K562 (cell line): ENCODE data around the gene FNBP1. TPM values are rescaled to one million over a fixed set of nuclear protein-coding genes. Genes with fewer than 3 reads are reported as not detected.

Source experiments
- ATAC-seq: fragments of 200-7000 bp; cut with Tn5 transposase; 3 replicates; pipeline ENCODE4 v1.9.1; 2020; ENCODE audit warnings: moderate library complexity
- BruUV-seq: library from RNA; stranded (reverse); fragments of 400-500 nt; replicated peaks from 2 replicates; lab custom pipeline; 2021; lab: Mats Ljungman, UMichigan
- CTCF ChIA-PET: fragments of 300-600 bp; formaldehyde crosslinking; extraction: SDS; loops from one replicate; lab custom pipeline; 2021; ENCODE audit warnings: low intra/inter-chr PET ratio; lab: Yijun Ruan, JAX
- POLR2A ChIA-PET: fragments of 300-600, 350-650 bp; sonication (Branson Sonifier 250); formaldehyde crosslinking; extraction: SDS; loops from one replicate; lab custom pipeline; 2021; ENCODE audit warnings: antibody characterized with exemption, inconsistent platforms; lab: Yijun Ruan, JAX
- DNase-seq, 4 experiments: peaks; one replicate each; pipeline versions ENCODE4 v3.0.0 to v3.0.0-alpha.2; 2011 to 2018; ENCODE audit warnings: low spot score in 3 of 4, mixed read lengths in 3 of 4; ENCODE audit errors: extremely low read depth in 1 of 4
- FAIRE-seq: peaks from 2 replicates; lab custom pipeline; 2011; peaks lifted over from hg19 to GRCh38; lab: Jason Lieb, UNC
- H2AFZ ChIP-seq: 2 replicates; pipeline ENCODE4 v1.6.0; 2011; ENCODE audit warnings: low read depth, low read length, control low read depth, inconsistent platforms
- H3K27ac ChIP-seq: fragments of 200-600 bp; 3 replicates; pipeline ENCODE4 v1.8.0; 2011; ENCODE audit warnings: low read depth, mild to moderate bottlenecking, control low read depth, inconsistent platforms, low read length, moderate library complexity, mixed read lengths; ENCODE audit errors: extremely low read depth
- H3K27me3 ChIP-seq, 2 experiments: fragments of 300-600 bp in 1 of 2; 2 replicates in 1 of 2; 3 replicates in 1 of 2; pipeline versions ENCODE4 v1.6.0 to v1.8.0; 2011; ENCODE audit warnings: inconsistent platforms in 2 of 2, low read length in 2 of 2, mild to moderate bottlenecking in 1 of 2, mixed read lengths in 1 of 2, moderate library complexity in 1 of 2; ENCODE audit not compliant: control insufficient read depth in 2 of 2, insufficient read depth in 2 of 2
- H3K36me3 ChIP-seq: fragments of 300-600 bp; 3 replicates; pipeline ENCODE4 v1.8.0; 2011; ENCODE audit warnings: mild to moderate bottlenecking, low read length, inconsistent platforms; ENCODE audit not compliant: control insufficient read depth, insufficient read depth
- H3K4me1 ChIP-seq, 2 experiments: fragments of 200-600 bp in 1 of 2; replicated peaks in 1 of 2; 2 replicates in 1 of 2; 3 replicates in 1 of 2; pipeline versions ENCODE4 v1.5.1 to v1.8.0; 2011; ENCODE audit warnings: inconsistent platforms in 2 of 2, low read length in 2 of 2, mild to moderate bottlenecking in 1 of 2, mixed read lengths in 1 of 2, moderate library complexity in 1 of 2; ENCODE audit not compliant: control insufficient read depth in 2 of 2, insufficient read depth in 2 of 2
- H3K4me2 ChIP-seq: 2 replicates; pipeline ENCODE4 v1.6.1; 2011; ENCODE audit warnings: low read length, control low read depth, inconsistent platforms, mixed read lengths; ENCODE audit not compliant: insufficient read depth
- H3K4me3 ChIP-seq: fragments of 200-600 bp; sonication (generic), shearing (Covaris generic); 2 replicates; pipeline ENCODE4 v1.5.1; 2016; ENCODE audit warnings: control low read depth, inconsistent platforms
- H3K79me2 ChIP-seq: fragments of 200-600 bp; 3 replicates; pipeline ENCODE4 v1.8.0; 2011; ENCODE audit warnings: low read length, inconsistent platforms; ENCODE audit not compliant: control insufficient read depth, insufficient read depth
- H3K9ac ChIP-seq, 2 experiments: 2 replicates each; pipeline versions ENCODE4 v1.6.0 to v1.6.1; 2011; ENCODE audit warnings: low read depth in 2 of 2, low read length in 2 of 2, control low read depth in 1 of 2, inconsistent platforms in 1 of 2, mild to moderate bottlenecking in 1 of 2, mixed read lengths in 1 of 2; ENCODE audit not compliant: insufficient read depth in 1 of 2
- H3K9me1 ChIP-seq: one replicate; pipeline ENCODE4 v1.6.0; 2011; ENCODE audit warnings: inconsistent platforms, mild to moderate bottlenecking, low read length, moderate library complexity; ENCODE audit not compliant: control insufficient read depth, insufficient read depth
- H3K9me3 ChIP-seq: replicated peaks from 2 replicates; pipeline ENCODE4 v1.5.1; 2011; ENCODE audit warnings: low read depth, low read length, inconsistent platforms; ENCODE audit not compliant: control insufficient read depth, insufficient read depth
- H4K20me1 ChIP-seq: replicated peaks from 2 replicates; pipeline ENCODE4 v1.6.1; 2011; ENCODE audit warnings: low read length, inconsistent platforms, mixed read lengths; ENCODE audit not compliant: control insufficient read depth, insufficient read depth
- ATF4 ChIP-seq: fragments of 450-650 bp; formaldehyde crosslinking; IDR thresholded peaks from 2 replicates; pipeline ENCODE4 v1.4.0; 2022; ENCODE audit warnings: mild to moderate bottlenecking, moderate library complexity
- BACH1 ChIP-seq: fragments of 200-800 bp; sonication (Bioruptor generic); IDR thresholded peaks from 2 replicates; pipeline ENCODE4 v1.6.1; 2016; ENCODE audit warnings: missing genetic modification characterization, missing compliant biosample characterization
- XRCC5 ChIP-seq: fragments of 200-400 bp; formaldehyde crosslinking; IDR thresholded peaks from 2 replicates; pipeline ENCODE4 v1.6.1; 2017; ENCODE audit warnings: low read depth, mild to moderate bottlenecking, low read length
- ZBTB33 ChIP-seq: sonication (generic); formaldehyde crosslinking; IDR thresholded peaks from 2 replicates; pipeline ENCODE4 v1.8.1; 2023; ENCODE audit warnings: mild to moderate bottlenecking, missing genetic modification reagents
- ZEB2 ChIP-seq: fragments of 450-650 bp; IDR thresholded peaks from 2 replicates; pipeline ENCODE4 v1.6.1; 2016
- WGBS: fragments of 100-300 bp; shearing (Covaris generic); methylation state at CpG from one replicate; pipeline ENCODE4 v1.1.6; 2016; ENCODE audit warnings: low coverage, mixed read lengths; ENCODE audit not compliant: insufficient coverage; ENCODE audit errors: missing lambda C conversion rate; 5-methylcytosine and 5-hydroxymethylcytosine counted together
- in situ Hi-C: fragments of 300-500 bp; cut with MboI; formaldehyde crosslinking; loops from 4 replicates; pipeline ENCODE4 v1.15.0; 2018; ENCODE audit warnings: inconsistent platforms, mixed read lengths
- intact Hi-C: fragments of 100-400 bp; cut with micrococcal nuclease; formaldehyde crosslinking; loops from 2 replicates; pipeline ENCODE4 v1.14.2; 2022
- polyA plus RNA-seq, 8 experiments: library from polyadenylated mRNA; depleted of rRNA in 4 of 8; stranded (reverse) in 5 of 8; unstranded in 3 of 8; fragments of >200 nt; fragmentation: Nextera tagmentation in 2 of 8; fragmentation: Illumina TruSeq in 1 of 8; extraction: Ambion mirVana in 2 of 8; extraction: Trizol in 1 of 8; gene quantifications; 2 replicates each; pipeline versions ENCODE4 v1.2.1 to v1.2.3, GENCODE V29; 2011 to 2014; ENCODE audit warnings: inconsistent platforms in 1 of 8, missing spikeins in 1 of 8
- total RNA-seq, 7 experiments: library from RNA; depleted of rRNA in 6 of 7; stranded (reverse); fragments of >200 nt in 6 of 7; fragmentation: Illumina TruSeq in 2 of 7; extraction: Trizol in 2 of 7; gene quantifications; 2 replicates each; pipeline versions ENCODE4 v1.2.1 to v1.2.3, GENCODE V29; 2011 to 2021; ENCODE audit warnings: low replicate concordance in 1 of 7

FNBP1 gene
- total and polyA plus RNA-seq, 9 of the 15 experiments (the other 6 are each of a cell fraction or from before 2014, with no cell fraction given), result 1.8 to 14.9 (median 7.6) TPM

- H3K9ac ChIP-seq, result peak overlapping the region in 1 of 2 experiments; percentile 27; a peak in 1 of 4 replicates
- no peaks in the 10 kb centered on the region for H3K9me3 ChIP-seq
- 81% methylated on average over 26 of the region's 28 CpGs for WGBS
- in situ Hi-C loops, result loop anchor here (10.0 kb wide), 1 partner anchor 1556 kb away; the partner anchor contains the start of genes COQ4 and TRUB2
- no peaks in the 10 kb centered on the region for H3K9me1 ChIP-seq
- DNase-seq, result peak in 1 of 4 experiments; percentile 62
- TSS peak; percentile 19 for BruUV-seq
- no peaks in the 10 kb centered on the region for H4K20me1 ChIP-seq
- H3K4me2 ChIP-seq, result 0 out of 2 replicates have a peak overlapping the region, but pooled peaks have one; percentile 1
- no peaks in the 10 kb centered on the region; a peak in 1 of 5 replicates for H3K27me3 ChIP-seq
- H3K36me3 ChIP-seq, result peaks cover 42% of the 10 kb centered on the region
- CTCF ChIA-PET, result no interaction called here
- peaks cover 19 to 51% of the 10 kb centered on the region in 2 experiments for H3K4me1 ChIP-seq
- no peak for ATAC-seq
- peak overlapping the region; percentile 91; the same call in 2 of the 3 replicates for H3K27ac ChIP-seq
- no peak for FAIRE-seq
- no peak overlapping the region for H2AFZ ChIP-seq
- POLR2A ChIA-PET, result interaction anchor here (0.6 to 1.3 kb wide), 4 partner anchors 42 to 934 kb away, joined by 3 to 4 read pairs (median 3); no protein-coding TSS in a partner anchor
- no peak overlapping the region for H3K4me3 ChIP-seq
- intact Hi-C loops, result loop anchor here (10.0 kb wide), 3 partner anchors 146 to 464 kb away; partner anchors contain the start of gene ASB6
- TF ChIP-seq BACH1 (tag) (no peak), XRCC5 (no peak), ZEB2 (no peak), ATF4 (0 out of 2 replicates have a peak, but pooled peaks have one; percentile 9), ZBTB33 (CRISPR knock-in tag) (no peak)
- TF ChIP-seq, all 486 proteins: peak for 1
- H3K79me2 ChIP-seq, result peaks cover 42% of the 10 kb centered on the region
These were observed 162.1 kb downstream of the FNBP1 start for GRCh38 chr9:129880654-129881546.
